Stimulated activated CD8-positive, alpha-beta memory T cell treated with anti-CD3 and anti-CD28 coated beads, Interleukin-15, amount 100 ng/mL, for 48 hours (primary cell): Measurements from ENCODE around the gene HCN4.
A peak's percentile ranks its signal among the peaks of the same experiment; 100 is the strongest.

Experiments
- DNase-seq, 2 donors: peaks; one replicate each; pipeline ENCODE4 v3.0.0-alpha.2; 2020; ENCODE audit warnings: low read depth in 2 of 2

Gene HCN4

DNA sequence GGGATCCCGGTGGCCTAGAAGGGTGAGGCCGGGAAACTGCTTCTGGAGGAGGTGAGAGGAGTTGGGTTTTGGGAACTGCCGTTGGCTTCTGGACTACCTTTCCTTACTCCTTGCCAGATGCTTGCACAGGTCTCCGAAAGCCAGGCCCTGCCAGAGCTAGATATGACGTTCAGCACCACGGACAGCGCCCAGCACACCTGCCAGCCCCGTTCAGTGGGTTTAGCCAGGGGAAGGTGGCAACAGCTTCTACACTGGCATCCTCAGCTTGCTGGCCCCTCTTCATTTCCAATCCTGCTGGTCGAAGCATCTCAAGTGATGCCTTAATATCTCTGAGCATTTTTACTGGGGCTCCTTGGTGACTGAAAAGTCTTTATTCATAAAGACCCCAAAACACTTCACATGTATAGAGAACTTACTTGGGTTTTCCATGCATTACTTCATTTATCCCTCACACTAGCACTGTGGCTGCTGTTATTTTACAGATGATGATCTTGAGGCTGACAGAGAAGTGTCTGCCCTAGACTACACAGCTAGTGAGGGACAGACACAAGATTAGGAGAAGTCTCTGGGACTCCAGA lies 21.9 kb downstream of the HCN4 start:
- peak; percentile 12 to 36 for DNase-seq

DNA sequence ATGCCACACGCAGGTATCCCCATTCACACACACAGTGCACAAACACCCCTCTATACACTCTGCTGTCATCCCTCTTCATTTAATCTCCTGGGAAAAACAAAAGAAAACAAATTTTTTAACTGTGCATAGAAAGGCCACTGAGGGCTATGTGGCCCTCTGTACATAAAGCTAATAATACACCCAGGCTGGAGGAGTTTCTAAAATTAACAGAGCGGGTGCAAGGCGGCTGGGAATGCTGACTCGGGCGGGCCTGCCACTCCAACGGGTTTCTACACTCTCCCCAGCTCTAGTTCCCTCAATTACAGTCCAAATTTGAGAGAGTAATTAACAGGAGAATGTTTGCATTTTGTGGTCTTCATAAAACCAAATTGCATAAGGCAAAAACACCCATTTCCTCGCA lies 23.1 kb downstream of the HCN4 start:
- no peak for DNase-seq

- DNase-seq = no peak
These were observed 24.7 kb downstream of the HCN4 start for GRCh38 chr15:73344056-73344455.

GRCh38 chr15:73341886-73342600 lies 26.7 kb downstream of the HCN4 start:
- no peak for DNase-seq

- DNase-seq = no peak
These were observed 28.1 kb downstream of the HCN4 start for GRCh38 chr15:73340502-73341192.

DNA sequence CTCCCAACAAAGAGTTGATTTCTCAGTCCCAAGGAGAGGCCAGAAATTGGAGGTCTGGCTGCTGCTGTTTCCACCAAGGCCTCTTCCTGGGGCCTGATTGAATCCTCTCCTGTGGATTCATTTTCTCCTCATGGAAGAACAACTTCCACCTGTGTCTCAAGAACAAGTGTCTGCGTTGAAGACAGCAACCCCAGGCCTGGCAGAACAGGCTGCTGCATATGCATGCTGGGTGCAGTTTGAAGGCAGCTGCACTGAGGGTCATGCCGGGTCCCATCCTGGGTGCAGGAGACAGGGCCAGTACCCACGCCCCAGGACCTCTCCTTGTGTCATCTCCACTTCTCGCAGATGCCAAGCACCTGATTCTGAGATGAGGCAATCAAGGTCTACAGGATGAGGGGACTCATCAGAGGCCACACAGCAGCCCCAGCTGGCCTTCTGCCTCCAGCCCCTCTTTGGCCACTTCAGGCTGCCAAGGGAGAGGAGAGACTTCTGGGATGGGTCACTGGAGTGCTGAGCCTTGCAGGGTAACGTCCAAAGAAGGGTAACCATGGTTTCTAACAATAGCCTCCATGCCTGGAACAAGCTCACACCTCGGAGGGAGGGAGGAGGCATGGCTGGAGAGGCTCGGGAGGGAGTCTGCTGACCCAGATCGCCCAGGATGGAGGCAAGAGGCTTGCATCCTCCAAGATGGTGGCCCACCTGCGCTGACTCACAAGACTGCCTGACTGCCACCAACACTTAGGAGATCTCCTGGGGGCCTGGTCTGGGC lies 30.0 kb downstream of the HCN4 start:
- DNase-seq = no peak

GRCh38 chr15:73338058-73338457 lies 30.7 kb downstream of the HCN4 start:
- DNase-seq = no peak

DNA sequence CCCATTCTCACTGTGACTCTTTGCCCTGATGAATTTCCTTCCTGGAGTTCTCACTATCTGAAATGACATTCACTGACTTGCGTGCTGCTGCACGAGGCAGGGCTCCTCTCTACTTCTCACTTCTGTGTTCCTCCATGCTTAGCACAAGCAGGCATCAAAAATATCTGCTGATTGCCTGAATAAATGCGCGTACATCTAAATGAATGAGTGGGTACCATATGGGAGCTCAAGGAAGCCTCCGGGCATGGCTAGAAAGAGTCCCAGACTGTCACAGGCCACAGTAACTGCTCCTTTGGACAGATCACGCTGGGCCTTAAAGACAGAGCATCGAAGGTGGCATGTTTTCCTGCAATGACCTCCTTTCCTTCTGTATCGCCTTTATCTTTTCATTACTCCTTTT lies 31.6 kb downstream of the HCN4 start:
- DNase-seq = no peak

- no peak for DNase-seq
These were observed 32.0 kb downstream of the HCN4 start for GRCh38 chr15:73336756-73337155.

- no peak for DNase-seq
These were observed 33.3 kb downstream of the HCN4 start for GRCh38 chr15:73335471-73335870.

DNA sequence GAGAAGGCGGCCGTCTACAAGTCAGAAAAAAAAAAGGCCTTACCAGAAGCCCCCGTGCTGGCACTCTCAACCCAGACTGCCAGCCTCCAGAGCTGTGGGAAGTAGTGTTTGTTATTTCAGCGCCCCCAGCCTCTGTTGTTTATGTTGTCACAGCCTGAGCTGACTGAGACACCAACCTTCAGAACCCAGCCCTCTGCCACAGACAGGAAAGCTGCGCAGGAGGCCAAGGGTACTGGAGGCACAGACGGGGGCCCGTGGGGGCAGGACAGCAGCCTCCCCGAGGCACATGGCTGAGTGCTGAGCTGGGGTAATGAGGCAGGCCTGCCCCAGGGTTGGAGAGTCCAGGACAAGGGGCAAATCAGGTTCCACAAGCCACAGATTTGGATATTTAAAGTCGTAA lies 33.7 kb downstream of the HCN4 start:
- DNase-seq = no peak

DNA sequence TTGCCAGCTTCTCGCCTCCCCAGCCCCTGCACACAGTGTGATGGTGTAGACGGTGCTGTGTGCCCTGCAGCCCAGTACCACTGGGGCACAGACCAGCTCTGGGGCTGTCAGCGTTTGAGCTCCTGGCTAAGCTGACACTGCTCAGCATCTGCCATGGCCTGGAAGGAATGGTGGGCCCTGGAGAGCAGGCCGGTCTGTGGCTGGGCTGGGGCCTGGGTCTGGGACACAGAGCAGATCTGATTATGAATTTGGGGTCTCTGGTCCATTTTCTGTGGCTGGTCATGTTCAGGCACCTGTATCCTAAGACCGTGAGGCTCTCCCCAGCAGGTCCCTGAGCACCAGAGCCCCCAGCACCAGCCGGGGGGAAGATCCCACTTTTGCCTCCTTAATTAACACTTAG lies 34.7 kb downstream of the HCN4 start:
- no peak for DNase-seq

- DNase-seq = no peak
These were observed 35.8 kb downstream of the HCN4 start for GRCh38 chr15:73333001-73333400.

GRCh38 chr15:73331991-73332925 lies 36.5 kb downstream of the HCN4 start:
- DNase-seq = no peak

GRCh38 chr15:73331501-73331900 lies 37.3 kb downstream of the HCN4 start:
- DNase-seq = no peak

GRCh38 chr15:73330206-73331051 lies 38.3 kb downstream of the HCN4 start:
- DNase-seq = no peak

- DNase-seq = no peak
These were observed 39.1 kb downstream of the HCN4 start for GRCh38 chr15:73329501-73330200.

DNA sequence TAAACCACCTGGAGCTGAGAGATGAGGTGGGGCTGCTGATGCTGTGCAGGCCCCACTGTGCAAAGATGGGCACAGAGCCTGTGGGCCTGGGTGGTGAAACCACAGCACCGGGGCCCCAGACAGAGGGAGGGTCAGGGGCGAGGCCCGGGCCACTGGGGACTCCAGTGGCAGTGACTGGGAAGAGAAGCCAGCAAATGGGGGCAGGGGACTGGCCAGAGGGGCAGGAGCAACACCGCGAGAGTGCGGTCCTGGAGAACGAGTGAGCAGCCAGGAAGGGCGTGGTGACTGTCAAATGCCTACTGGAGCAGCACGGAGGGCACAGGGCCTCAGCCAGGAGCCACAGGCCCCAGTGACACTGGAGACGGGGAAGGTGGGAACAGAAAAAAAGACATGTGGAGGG lies 39.8 kb downstream of the HCN4 start:
- no peak for DNase-seq

- no peak for DNase-seq
These were observed 40.5 kb downstream of the HCN4 start for GRCh38 chr15:73328149-73328820.
